GM12874 (cell line): ENCODE results near the gene MAML3.

Source experiments
- CTCF ChIP-seq: IDR thresholded peaks from 2 replicates; pipeline ENCODE4 v1.5.1; 2011; ENCODE audit warnings: low read depth, mild to moderate bottlenecking, control low read depth, low read length, moderate library complexity; ENCODE audit not compliant: insufficient read depth

Gene MAML3

GRCh38 chr4:139823345-139823744 is 330.6 kb downstream of the MAML3 start:
- TF ChIP-seq CTCF, result no peak

DNA sequence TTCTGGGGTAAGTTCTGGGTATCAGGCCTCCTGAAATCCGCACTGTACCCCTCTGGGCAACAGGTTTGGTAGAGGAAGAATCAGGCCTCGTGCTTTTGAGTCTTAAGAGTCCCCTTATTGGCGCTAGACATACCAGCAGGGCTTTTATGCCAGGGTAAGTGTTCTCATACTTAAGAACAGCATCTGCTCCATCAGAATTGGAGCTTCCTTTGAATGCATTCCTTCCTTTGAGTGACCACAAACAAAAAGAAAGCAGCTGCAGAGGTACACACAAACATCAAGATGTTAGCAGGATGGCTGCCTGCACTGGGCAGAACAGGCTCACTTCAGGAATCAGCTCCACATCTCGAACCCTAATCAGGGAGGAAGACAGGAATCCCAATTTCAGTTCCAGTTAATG is 331.6 kb downstream of the MAML3 start:
- TF ChIP-seq CTCF, result no peak

- TF ChIP-seq CTCF, result no peak
These were observed 334.9 kb downstream of the MAML3 start for GRCh38 chr4:139819082-139819481.

- TF ChIP-seq CTCF, result no peak
These were observed 336.1 kb downstream of the MAML3 start for GRCh38 chr4:139817657-139818452.

DNA sequence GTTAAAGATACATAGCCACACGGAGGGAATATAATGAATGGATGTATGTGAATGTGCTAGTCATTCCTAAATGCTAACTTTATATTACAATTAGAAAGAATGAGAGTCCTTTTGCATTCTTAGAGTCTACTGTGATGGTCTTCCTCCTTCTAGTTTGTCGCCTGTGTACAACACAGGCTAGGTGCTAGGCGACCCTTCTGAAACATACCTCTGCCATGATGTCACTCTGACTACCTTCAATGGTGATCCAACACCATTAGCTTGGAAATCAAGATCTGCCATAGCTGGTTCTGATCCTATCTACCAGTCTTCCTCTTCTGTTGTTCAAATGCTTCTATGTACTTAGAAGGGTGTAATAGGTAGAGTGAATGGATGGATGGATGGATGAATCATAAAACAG is 337.1 kb downstream of the MAML3 start:
- TF ChIP-seq CTCF, result no peak

- TF ChIP-seq CTCF, result no peak
These were observed 338.0 kb downstream of the MAML3 start for GRCh38 chr4:139815778-139816601.

GRCh38 chr4:139814323-139815015 is 339.5 kb downstream of the MAML3 start:
- no peak for TF ChIP-seq CTCF
